Activated CD4-positive, alpha-beta T cell treated with anti-CD3 and anti-CD28 coated beads, Interleukin-2, amount 50 U/mL, for 16 hours (primary cell): ENCODE data around the gene NHEJ1.
A peak's percentile ranks its signal among the peaks of the same experiment; 100 is the strongest.

Experiments
- DNase-seq: peaks from one replicate; pipeline ENCODE4 v3.0.0-alpha.2; 2020

Gene NHEJ1

GRCh38 chr2:219084791-219085190, 75.8 kb downstream of the NHEJ1 start:
- no peak for DNase-seq

DNA sequence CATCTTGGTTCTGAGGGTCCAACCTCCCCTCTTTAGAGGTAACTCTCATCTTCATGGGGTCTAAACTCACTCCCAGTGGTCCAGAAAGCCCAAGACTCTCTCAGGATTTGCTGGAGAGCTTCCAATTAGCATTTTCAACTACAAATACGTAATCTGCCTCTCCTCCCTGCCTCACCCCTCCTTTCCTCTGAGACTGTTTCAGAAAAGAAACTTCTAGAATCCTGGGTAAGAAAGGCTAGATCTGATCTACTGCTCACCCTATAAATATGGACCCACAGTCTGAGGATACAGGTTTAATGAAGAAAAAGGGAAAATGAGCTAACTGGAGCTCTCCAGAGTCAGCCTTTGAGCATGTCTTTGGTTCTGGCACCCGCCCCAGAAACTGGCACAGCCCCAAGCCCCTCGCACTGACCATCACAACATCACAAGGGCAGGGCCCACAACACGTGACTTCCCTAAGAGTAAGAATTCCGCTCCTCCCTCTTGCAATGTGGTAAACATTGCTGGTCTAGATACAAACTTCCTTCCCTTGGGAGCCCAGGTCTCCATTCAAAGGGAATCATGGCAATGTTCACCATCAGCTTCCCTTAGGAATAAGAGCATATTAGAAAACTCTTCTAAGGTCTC, 78.2 kb downstream of the NHEJ1 start:
- DNase-seq = no peak

- DNase-seq = no peak
These were observed 78.8 kb downstream of the NHEJ1 start for GRCh38 chr2:219081701-219082331.

- DNase-seq = no peak
These were observed 79.5 kb downstream of the NHEJ1 start for GRCh38 chr2:219081096-219081495.

GRCh38 chr2:219079417-219079816, 81.2 kb downstream of the NHEJ1 start:
- no peak for DNase-seq

DNA sequence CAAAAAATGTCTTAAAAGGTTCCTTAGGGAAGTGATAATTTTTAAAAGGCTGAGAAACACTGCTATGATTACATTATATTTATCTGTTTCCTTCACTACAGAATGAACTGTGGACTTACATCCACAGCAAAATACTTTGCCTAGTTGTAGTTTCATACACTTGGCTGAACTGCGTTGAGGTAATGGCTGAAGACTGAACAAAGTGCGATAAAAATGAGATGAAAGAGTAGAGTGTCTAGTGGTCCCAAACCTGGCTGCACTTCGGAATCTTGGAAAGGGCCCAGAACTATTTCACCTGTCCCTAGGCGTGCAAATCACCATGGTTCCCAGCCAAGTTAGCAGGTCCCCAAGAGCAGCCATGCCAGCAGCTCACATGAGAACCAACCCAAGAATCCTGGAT, 81.7 kb downstream of the NHEJ1 start:
- DNase-seq = no peak

- DNase-seq = no peak
These were observed 82.5 kb downstream of the NHEJ1 start for GRCh38 chr2:219078126-219078525.

DNA sequence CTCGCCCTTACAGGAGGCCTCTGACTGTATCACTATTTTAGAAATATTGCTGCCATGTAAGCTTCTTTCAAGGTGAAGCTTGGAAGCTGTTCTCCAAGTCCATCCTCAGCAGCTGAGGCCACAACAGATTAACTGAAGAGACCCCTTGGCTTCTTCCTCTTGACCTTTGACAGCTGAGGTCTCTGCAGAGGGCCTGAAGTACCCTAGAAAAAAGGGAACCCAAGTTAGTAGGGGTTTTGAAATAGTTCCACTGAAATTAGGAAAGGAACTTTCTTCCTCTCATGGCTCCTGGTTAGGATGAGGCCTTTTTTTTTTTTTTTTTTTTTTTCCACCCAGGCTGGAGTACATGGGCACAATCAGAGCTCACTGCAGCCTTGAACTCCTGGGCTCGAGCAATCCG, 84.4 kb downstream of the NHEJ1 start:
- DNase-seq = no peak

DNA sequence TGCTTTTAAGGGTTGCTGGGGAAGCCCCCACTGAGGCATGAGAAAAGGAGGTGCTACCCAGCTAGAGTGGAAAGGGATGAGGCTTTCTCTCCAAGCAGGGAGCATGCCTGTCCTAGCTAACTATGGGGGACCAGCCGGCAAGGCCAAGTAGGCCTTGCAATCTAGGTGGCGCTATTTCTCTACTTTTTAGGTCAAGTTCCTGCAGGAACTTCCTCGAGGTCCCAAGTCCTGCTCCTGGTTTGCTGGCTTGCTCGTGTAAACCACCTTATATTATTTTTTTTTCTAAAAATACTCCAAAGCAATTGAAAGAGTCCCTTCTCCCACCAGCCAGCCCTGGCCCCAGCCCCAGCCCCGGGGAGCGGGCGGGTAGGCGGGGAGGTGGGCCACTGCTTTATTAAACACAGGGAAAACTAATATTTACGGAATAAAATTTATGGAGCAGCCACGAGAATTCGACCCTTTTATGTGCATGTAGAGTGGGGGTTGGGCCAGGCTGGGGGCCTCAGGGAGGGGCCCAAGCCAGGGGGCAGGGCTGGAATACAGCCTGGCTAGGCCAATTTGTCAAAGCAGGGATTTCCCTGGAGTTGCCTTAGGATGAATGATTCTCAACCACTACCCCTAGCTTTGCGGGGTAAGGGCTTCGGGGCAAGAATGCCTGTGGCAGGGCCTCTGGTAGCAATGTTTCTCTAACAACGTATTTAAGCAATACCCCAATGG, 87.0 kb downstream of the NHEJ1 start:
- DNase-seq = peak; percentile 38

GRCh38 chr2:219072741-219073250, 87.8 kb downstream of the NHEJ1 start:
- no peak for DNase-seq

- DNase-seq = no peak
These were observed 89.3 kb downstream of the NHEJ1 start for GRCh38 chr2:219071131-219071816.

GRCh38 chr2:219065484-219065883, 95.1 kb downstream of the NHEJ1 start:
- DNase-seq = no peak

GRCh38 chr2:219062081-219062480, 98.5 kb downstream of the NHEJ1 start:
- DNase-seq = no peak

DNA sequence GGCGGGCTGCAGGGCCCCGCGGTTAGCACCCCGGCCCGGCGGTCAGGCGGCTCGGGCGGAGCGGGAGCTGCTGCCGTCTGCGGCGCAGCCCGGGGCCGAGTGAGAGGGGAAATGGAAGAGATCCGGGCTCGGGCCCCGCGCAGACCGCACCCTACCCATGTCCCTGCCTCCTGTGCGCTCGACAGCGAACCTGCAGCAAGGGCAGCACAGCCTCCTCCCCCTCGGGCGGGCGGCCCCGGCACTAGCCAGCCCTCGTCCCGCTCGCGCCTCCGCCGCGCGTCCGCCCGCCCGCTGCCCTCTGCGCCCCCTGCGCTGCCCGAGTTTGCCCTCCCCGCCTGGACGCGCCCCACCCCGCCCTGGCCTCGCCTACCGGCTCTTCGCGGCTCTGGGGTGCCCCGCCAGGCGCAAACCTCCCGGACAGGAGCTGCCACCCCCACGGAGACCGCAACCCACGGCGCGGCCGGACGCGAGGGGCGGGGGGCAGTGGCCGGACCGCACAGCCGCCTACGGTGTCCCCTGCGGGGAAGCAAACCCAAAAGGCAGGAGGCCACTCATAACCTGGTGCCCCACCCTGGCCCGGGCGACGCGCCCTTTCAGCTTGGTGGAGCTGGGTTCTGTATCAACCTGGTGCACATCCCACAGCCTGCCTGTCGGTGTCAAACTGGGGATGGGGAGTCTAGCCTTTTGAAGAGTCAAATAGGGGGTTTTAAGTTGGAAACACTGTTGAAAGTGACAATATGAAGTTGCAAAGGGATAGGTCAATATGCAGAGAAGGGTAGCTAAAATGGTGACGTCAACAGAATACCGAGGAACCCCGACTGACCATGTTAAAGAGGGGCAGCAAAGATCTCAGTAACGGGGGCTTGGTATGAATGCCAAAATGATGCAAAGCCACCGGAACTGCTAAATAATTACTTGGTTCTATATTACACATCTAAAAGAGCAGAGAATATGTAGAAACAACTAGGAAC, 99.5 kb downstream of the NHEJ1 start, which contains the start of gene IHH:
IHH (minus strand) TSS at position 101 of the 971 bp plus-strand sequence. CDS start 454 bp downstream, outside the sequence.
- DNase-seq = no peak

DNA sequence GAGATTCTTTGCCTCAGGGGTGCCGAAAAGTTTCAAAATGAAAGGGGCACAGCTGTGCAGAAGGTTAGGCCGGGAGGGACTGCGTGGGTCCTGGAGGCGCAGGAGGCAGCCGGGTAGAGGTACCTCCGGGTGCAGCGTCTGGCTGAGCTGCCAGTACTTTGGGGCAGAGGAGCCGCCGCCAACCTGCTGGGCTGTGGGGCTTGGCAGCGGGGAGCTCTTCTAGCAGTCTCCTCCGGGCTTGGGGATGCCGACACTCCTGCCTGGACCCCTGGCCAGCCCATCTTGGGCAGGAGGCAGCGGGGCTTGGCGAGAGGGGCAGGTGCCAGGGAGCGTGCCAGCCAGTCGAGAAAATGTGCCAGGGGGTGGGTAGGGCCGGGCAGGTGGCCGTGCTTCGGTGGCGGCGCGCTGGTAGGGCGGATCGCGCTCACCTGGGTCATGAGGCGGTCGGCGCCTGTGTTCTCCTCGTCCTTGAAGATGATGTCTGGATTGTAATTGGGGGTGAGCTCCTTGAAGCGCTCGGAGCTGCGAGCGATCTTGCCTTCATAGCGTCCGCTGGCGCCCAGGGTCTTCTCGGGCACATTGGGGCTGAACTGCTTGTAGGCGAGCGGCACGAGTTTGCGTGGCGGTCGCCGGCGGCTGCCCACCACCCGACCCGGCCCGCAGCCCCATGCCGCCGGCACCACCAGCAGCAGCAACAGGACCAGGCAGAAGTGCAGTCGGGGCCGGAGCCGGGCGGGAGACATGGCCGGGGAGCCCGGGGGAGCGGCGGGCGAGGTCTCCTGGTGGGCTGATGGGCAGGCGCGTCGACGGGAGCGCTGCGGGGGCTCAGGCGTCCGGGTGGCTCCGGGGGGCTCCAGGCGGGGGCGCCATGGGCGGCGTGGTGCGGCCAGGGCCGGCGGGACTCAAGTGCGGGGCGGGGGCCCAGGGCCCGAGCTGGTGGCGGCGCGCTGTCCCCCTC, 100.6 kb downstream of the NHEJ1 start:
- DNase-seq = no peak

DNA sequence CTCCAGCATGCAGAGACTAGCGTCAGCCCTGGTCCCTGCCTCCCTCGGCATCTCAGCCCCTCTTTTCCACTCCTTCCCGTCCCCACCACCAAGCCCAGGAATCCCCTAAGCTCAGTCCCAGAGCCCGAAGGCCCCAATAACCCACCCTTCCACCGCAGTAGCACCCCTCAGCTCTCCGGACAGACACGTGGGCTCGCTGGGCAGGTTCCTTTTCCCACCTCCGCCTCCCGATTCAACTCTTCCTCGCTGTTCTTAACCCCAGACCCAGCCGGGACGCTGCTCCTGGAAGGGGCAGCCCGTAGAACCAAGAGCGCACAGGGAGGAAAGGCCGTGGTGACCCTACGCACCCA, 101.3 kb downstream of the NHEJ1 start:
- no peak for DNase-seq

- DNase-seq = no peak
These were observed 101.9 kb downstream of the NHEJ1 start for GRCh38 chr2:219058541-219059374.

- DNase-seq = peak; percentile 83
These were observed 102.7 kb downstream of the NHEJ1 start for GRCh38 chr2:219057709-219058540.
